HepG2 (cell line): ENCODE measurements around the gene SERINC2. TPM values are rescaled to one million over a fixed set of nuclear protein-coding genes. Genes with fewer than 3 reads are reported as not detected.

Experiments used
- DZIP1 ChIP-seq: sonication (generic); formaldehyde crosslinking; IDR thresholded peaks from 2 replicates; pipeline ENCODE4 v1.5.0; 2020; ENCODE audit warnings: mild to moderate bottlenecking, missing genetic modification reagents
- ERF ChIP-seq: IDR thresholded peaks from 2 replicates; pipeline ENCODE4 v1.6.1; 2018; ENCODE audit warnings: missing biosample characterization, missing genetic modification reagents
- HDAC6 ChIP-seq: fragments of 200-600 bp; sonication (generic); IDR thresholded peaks from 2 replicates; pipeline ENCODE4 v1.7.0; 2017; ENCODE audit warnings: mild to moderate bottlenecking, antibody characterized with exemption, low read length, low read depth
- RFX3 ChIP-seq: IDR thresholded peaks from 2 replicates; pipeline ENCODE4 v1.6.1; 2016; ENCODE audit warnings: missing biosample characterization, missing genetic modification reagents
- RNF219 ChIP-seq: sonication (generic); formaldehyde crosslinking; IDR thresholded peaks from 2 replicates; pipeline ENCODE4 v1.5.0; 2020; ENCODE audit warnings: mild to moderate bottlenecking, missing genetic modification reagents
- TFDP1 ChIP-seq: IDR thresholded peaks from 2 replicates; pipeline ENCODE4 v1.6.1; 2016; ENCODE audit warnings: missing compliant biosample characterization, missing genetic modification reagents, borderline replicate concordance
- THAP8 ChIP-seq: sonication (generic); formaldehyde crosslinking; IDR thresholded peaks from 2 replicates; pipeline ENCODE4 v1.5.1; 2020; ENCODE audit warnings: missing genetic modification reagents, mild to moderate bottlenecking, borderline replicate concordance
- ZFP91 ChIP-seq: sonication (generic); formaldehyde crosslinking; IDR thresholded peaks from 2 replicates; pipeline ENCODE4 v1.9.0; 2022; ENCODE audit warnings: missing genetic modification reagents, mild to moderate bottlenecking, borderline replicate concordance
- ZNF512B ChIP-seq: sonication (generic); formaldehyde crosslinking; IDR thresholded peaks from 2 replicates; pipeline ENCODE4 v1.5.1; 2020; ENCODE audit warnings: missing genetic modification reagents, mild to moderate bottlenecking, borderline replicate concordance
- ZNF550 ChIP-seq: sonication (generic); formaldehyde crosslinking; IDR thresholded peaks from 2 replicates; pipeline ENCODE4 v1.4.0; 2020; ENCODE audit warnings: mild to moderate bottlenecking, missing genetic modification reagents, borderline replicate concordance
- ZNF747 ChIP-seq: sonication (generic); formaldehyde crosslinking; IDR thresholded peaks from 2 replicates; pipeline ENCODE4 v1.8.1; 2023; ENCODE audit warnings: missing genetic modification reagents, mild to moderate bottlenecking, borderline replicate concordance
- ZNF749 ChIP-seq: sonication (generic); formaldehyde crosslinking; IDR thresholded peaks from 2 replicates; pipeline ENCODE4 v1.8.0; 2022; ENCODE audit warnings: mild to moderate bottlenecking, missing genetic modification reagents, moderate library complexity, borderline replicate concordance
- ZNF770 ChIP-seq: sonication (generic); formaldehyde crosslinking; IDR thresholded peaks from 2 replicates; pipeline ENCODE4 v1.5.0; 2020; ENCODE audit warnings: mild to moderate bottlenecking, missing genetic modification reagents
- polyA plus RNA-seq, 8 experiments: library from polyadenylated mRNA; depleted of rRNA in 3 of 8; stranded (reverse) in 7 of 8; unstranded in 1 of 8; fragments of >200 nt; fragmentation: Illumina TruSeq in 4 of 8; extraction: Trizol in 4 of 8; gene quantifications; 2 replicates each; pipeline versions ENCODE4 v1.2.1 to v1.2.3, GENCODE V29; 2011 to 2016; ENCODE audit warnings: low read depth in 4 of 8, missing spikeins in 1 of 8, mixed read lengths in 1 of 8; ENCODE audit not compliant: insufficient read depth in 1 of 8
- total RNA-seq, 5 experiments: library from RNA; depleted of rRNA; stranded (reverse); fragments of >200 nt; fragmentation: Illumina TruSeq; extraction: Trizol; gene quantifications; 2 replicates each; pipeline ENCODE4 v1.2.3, GENCODE V29; 2016; ENCODE audit warnings: low read depth in 1 of 5

Gene SERINC2
- total and polyA plus RNA-seq, 2 of the 13 experiments (the other 11 are each of a cell fraction or from before 2014, with no cell fraction given), result 4.8 to 126 TPM

- TF ChIP-seq ZNF550 (CRISPR knock-in tag), result no peak
- TF ChIP-seq HDAC6, result no peak
- TF ChIP-seq ZFP91 (CRISPR knock-in tag), result peak; percentile 63; the same call in 1 of the 2 replicates
- TF ChIP-seq ZNF749 (CRISPR knock-in tag), result no peak
- no peak for TF ChIP-seq THAP8 (CRISPR knock-in tag)
- no peak for TF ChIP-seq DZIP1 (CRISPR knock-in tag)
- TF ChIP-seq ZNF512B (CRISPR knock-in tag), result peak; percentile 94
- no peak for TF ChIP-seq RNF219 (CRISPR knock-in tag)
- TF ChIP-seq ZNF747 (CRISPR knock-in tag), result peak; percentile 74; the same call in 1 of the 2 replicates
- 0 out of 2 replicates have a peak, but pooled peaks have one; percentile 27 for TF ChIP-seq ERF (CRISPR knock-in tag)
- TF ChIP-seq ZNF770, result peak; percentile 99
- TF ChIP-seq TFDP1 (CRISPR knock-in tag), result no peak
- no peak for TF ChIP-seq RFX3
Measured at GRCh38 chr1:31441970-31442647, 29.1 kb downstream of the SERINC2 start (continued).
